Adrenal gland (tissue), 5 donors: Measurements from ENCODE around the gene RAI14.

Experiments used
- POLR2A ChIP-seq, 2 donors: fragments of 450-650 bp; IDR thresholded peaks; one replicate each; pipeline ENCODE4 v1.6.1; 2017; ENCODE audit warnings: antibody characterized with exemption in 2 of 2, mild to moderate bottlenecking in 2 of 2, moderate library complexity in 1 of 2
- TF ChIP-seq, protein P1 (sequence below), 6 experiments: fragments of 450-650 bp in 4 of 6; fragments of 200-600 bp in 2 of 6; sonication (generic) in 1 of 6; IDR thresholded peaks; 1 replicate in 5 of 6; 2 replicates in 1 of 6; pipeline versions ENCODE4 v1.5.1 to v1.8.0; 2016 to 2021; ENCODE audit warnings: antibody characterized with exemption in 6 of 6, mild to moderate bottlenecking in 2 of 6, moderate library complexity in 1 of 6
- donor health status: DM: no; HTN: no; CAD: no.

DNA sequence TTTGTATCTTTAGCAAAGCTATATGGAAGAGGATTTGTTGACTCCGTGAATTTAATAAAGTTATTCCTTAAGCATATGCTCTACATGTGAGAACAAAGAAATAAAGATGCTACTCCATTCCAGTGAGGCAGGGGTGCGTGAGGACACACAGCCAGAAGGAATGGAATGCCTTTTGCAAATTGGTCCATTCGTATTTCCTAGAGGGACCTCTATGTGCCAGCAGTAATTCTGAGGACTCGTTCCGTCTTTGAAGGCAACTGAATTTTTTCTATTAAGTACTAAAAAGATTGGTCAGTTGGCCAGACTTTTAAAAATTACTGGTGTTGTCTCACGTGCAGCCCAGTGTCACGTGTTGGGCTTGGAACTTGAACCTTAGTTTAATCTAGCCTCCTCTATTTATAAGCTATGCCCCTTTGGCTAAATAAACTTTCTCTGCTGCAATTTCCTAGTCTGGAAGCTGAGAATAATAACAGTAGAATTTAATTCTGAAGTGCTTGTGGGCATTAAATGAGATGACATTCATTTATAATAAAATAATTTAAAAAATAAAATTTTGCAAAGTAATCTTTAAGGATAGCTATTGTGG lies 13.9 kb downstream of the RAI14 start:
- TF ChIP-seq, protein P1, sequence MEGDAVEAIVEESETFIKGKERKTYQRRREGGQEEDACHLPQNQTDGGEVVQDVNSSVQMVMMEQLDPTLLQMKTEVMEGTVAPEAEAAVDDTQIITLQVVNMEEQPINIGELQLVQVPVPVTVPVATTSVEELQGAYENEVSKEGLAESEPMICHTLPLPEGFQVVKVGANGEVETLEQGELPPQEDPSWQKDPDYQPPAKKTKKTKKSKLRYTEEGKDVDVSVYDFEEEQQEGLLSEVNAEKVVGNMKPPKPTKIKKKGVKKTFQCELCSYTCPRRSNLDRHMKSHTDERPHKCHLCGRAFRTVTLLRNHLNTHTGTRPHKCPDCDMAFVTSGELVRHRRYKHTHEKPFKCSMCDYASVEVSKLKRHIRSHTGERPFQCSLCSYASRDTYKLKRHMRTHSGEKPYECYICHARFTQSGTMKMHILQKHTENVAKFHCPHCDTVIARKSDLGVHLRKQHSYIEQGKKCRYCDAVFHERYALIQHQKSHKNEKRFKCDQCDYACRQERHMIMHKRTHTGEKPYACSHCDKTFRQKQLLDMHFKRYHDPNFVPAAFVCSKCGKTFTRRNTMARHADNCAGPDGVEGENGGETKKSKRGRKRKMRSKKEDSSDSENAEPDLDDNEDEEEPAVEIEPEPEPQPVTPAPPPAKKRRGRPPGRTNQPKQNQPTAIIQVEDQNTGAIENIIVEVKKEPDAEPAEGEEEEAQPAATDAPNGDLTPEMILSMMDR (IDR thresholded peaks at IDR 0.05): no peak
- no peak for TF ChIP-seq POLR2A (IDR thresholded peaks at IDR 0.05)
